Panc1 (cell line): ENCODE data around the gene NEU2. TPM values are rescaled to one million over a fixed set of nuclear protein-coding genes. Genes with fewer than 3 reads are reported as not detected.

Experiments
- ATAC-seq: fragments of 200-7000 bp; cut with Tn5 transposase; 2 replicates; pipeline ENCODE4 v1.9.1; 2020; ENCODE audit warnings: mild to moderate bottlenecking, moderate library complexity
- BruUV-seq: library from RNA; stranded (reverse); fragments of 400-500 nt; replicated peaks from 2 replicates; lab custom pipeline; 2021; lab: Mats Ljungman, UMichigan
- CTCF ChIA-PET: fragments of 300-600 bp; sonication (Branson Sonifier 250); formaldehyde crosslinking; loops from one replicate; lab custom pipeline; 2022; ENCODE audit warnings: antibody characterized with exemption; lab: Charles Lee
- POLR2A ChIA-PET: fragments of 300-600 bp; sonication (Branson Sonifier 250); formaldehyde crosslinking; loops from one replicate; lab custom pipeline; 2022; ENCODE audit warnings: antibody characterized with exemption; lab: Charles Lee
- DNase-seq: peaks from one replicate; pipeline ENCODE4 v3.0.0-alpha.2; 2010; ENCODE audit warnings: low read depth, low spot score
- H3K27ac ChIP-seq: 2 replicates; pipeline ENCODE4 v1.5.1; 2011; ENCODE audit warnings: mild to moderate bottlenecking, low read length, inconsistent platforms
- H3K27me3 ChIP-seq: fragments of 200-500 bp; sonication (Bioruptor generic); 2 replicates; pipeline ENCODE4 v1.6.0; 2014; ENCODE audit warnings: low read length, inconsistent platforms; ENCODE audit not compliant: control insufficient read depth, insufficient read depth
- H3K36me3 ChIP-seq: fragments of 200-500 bp; sonication (Bioruptor generic); 2 replicates; pipeline ENCODE4 v1.5.1; 2014; ENCODE audit warnings: inconsistent platforms, mild to moderate bottlenecking, low read length, moderate library complexity; ENCODE audit not compliant: control insufficient read depth, insufficient read depth
- H3K4me1 ChIP-seq: 2 replicates; pipeline ENCODE4 v1.5.1; 2011; ENCODE audit warnings: inconsistent platforms, mild to moderate bottlenecking, low read length, moderate library complexity; ENCODE audit not compliant: control insufficient read depth, insufficient read depth
- H3K4me3 ChIP-seq, 2 experiments: 2 replicates each; pipeline ENCODE4 v1.5.1; 2011 to 2012; ENCODE audit warnings: low read depth in 2 of 2, low read length in 2 of 2, mild to moderate bottlenecking in 2 of 2, inconsistent platforms in 1 of 2, moderate library complexity in 1 of 2
- H3K9me3 ChIP-seq: fragments of 200-500 bp; sonication (Bioruptor generic); 2 replicates; pipeline ENCODE4 v1.5.1; 2014; ENCODE audit warnings: low read depth, mild to moderate bottlenecking, inconsistent platforms, low read length, moderate library complexity; ENCODE audit not compliant: control insufficient read depth, insufficient read depth
- CTCF ChIP-seq: fragments of 450-650 bp; IDR thresholded peaks from 2 replicates; pipeline ENCODE4 v1.5.1; 2017; ENCODE audit warnings: mild to moderate bottlenecking
- POLR2AphosphoS5 ChIP-seq: IDR thresholded peaks from 2 replicates; pipeline ENCODE4 v1.6.1; 2012; ENCODE audit warnings: mild to moderate bottlenecking, low read depth, low read length, moderate library complexity
- REST ChIP-seq, 2 experiments: IDR thresholded peaks; 2 replicates each; pipeline ENCODE4 v1.6.1; 2011 to 2012; ENCODE audit warnings: low read depth in 2 of 2, control low read depth in 1 of 2, low read length in 1 of 2, mild to moderate bottlenecking in 1 of 2, moderate library complexity in 1 of 2; ENCODE audit not compliant: insufficient read depth in 1 of 2
- SIN3A ChIP-seq: IDR thresholded peaks from 2 replicates; pipeline ENCODE4 v1.6.1; 2012; ENCODE audit warnings: low read depth, mild to moderate bottlenecking, low read length, moderate library complexity, borderline replicate concordance; ENCODE audit not compliant: insufficient read depth
- TCF7L2 ChIP-seq: IDR thresholded peaks from 2 replicates; pipeline ENCODE4 v1.6.1; 2011; ENCODE audit warnings: mild to moderate bottlenecking, low read depth, low read length, inconsistent platforms
- in situ Hi-C: cut with HindIII; loops from 2 replicates; pipeline ENCODE4 v1.10.0; 2016; ENCODE audit warnings: low sequenced_read_pairs, low pct_unique_long_range_greater_than_20kb
- intact Hi-C: fragments of 100-400 bp; cut with micrococcal nuclease; formaldehyde crosslinking; loops from one replicate; pipeline ENCODE4 v1.10.0; 2022; ENCODE audit not compliant: unreplicated experiment
- total RNA-seq: library from RNA; stranded (reverse); gene quantifications from one replicate; pipeline ENCODE4 v1.2.1, GENCODE V29; 2021; ENCODE audit not compliant: unreplicated experiment

NEU2 gene
- total RNA-seq, 1 experiment from 2014 or later = not detected

- TF ChIP-seq SIN3A (no peak), POLR2AphosphoS5 (no peak), REST (IDR thresholded peaks at IDR 0.05; ENCODE audit: insufficient read depth in 1 of 2, low read depth in 2 of 2, low read length in 1 of 2) (no peak), CTCF (no peak), TCF7L2 (no peak)
- H3K9me3 ChIP-seq = peaks cover 3% of the 10 kb centered on the region; the same call in 1 of the 2 replicates
Observed at GRCh38 chr2:232994446-232994845, 38.0 kb upstream of the NEU2 start.

GRCh38 chr2:232997749-232998665 is 34.5 kb upstream of the NEU2 start:
- in situ Hi-C loops (no loop called here), intact Hi-C loops (no loop called here)
- POLR2A ChIA-PET = no interaction called here
- no peaks in the 10 kb centered on the region for H3K9me3 ChIP-seq
- H3K4me3 ChIP-seq = no peak overlapping the region
- no TSS peak for BruUV-seq
- DNase-seq = no peak
- CTCF ChIA-PET = no interaction called here
- no peaks in the 10 kb centered on the region for H3K4me1 ChIP-seq
- no peak for TF ChIP-seq REST (IDR thresholded peaks at IDR 0.05; ENCODE audit: insufficient read depth in 1 of 2, low read depth in 2 of 2, low read length in 1 of 2)
- no peak for TF ChIP-seq POLR2AphosphoS5
- TF ChIP-seq CTCF = no peak
- TF ChIP-seq SIN3A = no peak
- TF ChIP-seq TCF7L2 = no peak
- H3K27ac ChIP-seq = peak overlapping the region; percentile 18; the same call in 1 of the 2 replicates
- H3K36me3 ChIP-seq = no peaks in the 10 kb centered on the region
- H3K27me3 ChIP-seq = no peaks in the 10 kb centered on the region
- ATAC-seq = peak; percentile 39; the same call in 1 of the 2 replicates

More at GRCh38 chr2:232994446-232994845, 38.0 kb upstream of the NEU2 start:
- BruUV-seq = no TSS peak
- intact Hi-C loops = no loop called here
- ChIA-PET POLR2A (no interaction called here), CTCF (no interaction called here)
- no peak for ATAC-seq
- Histone ChIP-seq H3K27ac (no peak overlapping the region), H3K4me1 (peaks cover 3% of the 10 kb centered on the region; the same call in 1 of the 2 replicates), H3K36me3 (no peaks in the 10 kb centered on the region), H3K4me3 (no peak overlapping the region), H3K27me3 (no peaks in the 10 kb centered on the region)
- in situ Hi-C loops = no loop called here
- DNase-seq = no peak
